H9 (cell line): ENCODE data around the gene RAB24. TPM values are rescaled to one million over a fixed set of nuclear protein-coding genes. Genes with fewer than 3 reads are reported as not detected.

Experiments
- DNase-seq: peaks from one replicate; pipeline ENCODE4 v3.0.0-alpha.2; 2017
- H2AFZ ChIP-seq: one replicate; pipeline ENCODE4 v1.6.1; 2013; ENCODE audit warnings: mild to moderate bottlenecking, low read length, control low read depth, moderate library complexity
- H2AK5ac ChIP-seq: 2 replicates; pipeline ENCODE4 v1.6.1; 2013; ENCODE audit warnings: low read length, control low read depth, mixed read lengths; ENCODE audit not compliant: insufficient read length
- H2BK120ac ChIP-seq: one replicate; pipeline ENCODE4 v1.6.1; 2013; ENCODE audit warnings: low read depth, mild to moderate bottlenecking, low read length, control low read depth, inconsistent platforms; ENCODE audit not compliant: poor library complexity, severe bottlenecking
- H2BK12ac ChIP-seq: 2 replicates; pipeline ENCODE4 v1.6.1; 2013; ENCODE audit warnings: low read length, control low read depth, mixed read lengths, low read depth; ENCODE audit not compliant: insufficient read length
- H2BK15ac ChIP-seq: 2 replicates; pipeline ENCODE4 v1.6.1; 2013; ENCODE audit warnings: low read depth, low read length, control low read depth
- H2BK20ac ChIP-seq: one replicate; pipeline ENCODE4 v1.6.1; 2013; ENCODE audit warnings: low read depth, mild to moderate bottlenecking, low read length, control low read depth, inconsistent platforms; ENCODE audit not compliant: poor library complexity, severe bottlenecking
- H2BK5ac ChIP-seq: 2 replicates; pipeline ENCODE4 v1.6.1; 2013; ENCODE audit warnings: low read length, control low read depth, mixed read lengths; ENCODE audit not compliant: insufficient read length
- H3K14ac ChIP-seq: 2 replicates; pipeline ENCODE4 v1.6.1; 2013; ENCODE audit warnings: low read length, control low read depth; ENCODE audit not compliant: insufficient read depth
- H3K18ac ChIP-seq: 2 replicates; pipeline ENCODE4 v1.6.1; 2013; ENCODE audit warnings: low read depth, mild to moderate bottlenecking, mixed read lengths, low read length, control low read depth; ENCODE audit not compliant: insufficient read length
- H3K23ac ChIP-seq: 2 replicates; pipeline ENCODE4 v1.6.1; 2013; ENCODE audit warnings: low read length, control low read depth, mixed read lengths, low read depth; ENCODE audit not compliant: insufficient read length
- H3K23me2 ChIP-seq: 2 replicates; pipeline ENCODE4 v1.6.1; 2013; ENCODE audit warnings: low read depth, mild to moderate bottlenecking, mixed read lengths, low read length, control low read depth; ENCODE audit not compliant: insufficient read length, poor library complexity, severe bottlenecking
- H3K27ac ChIP-seq: 2 replicates; pipeline ENCODE4 v1.5.1; 2013; ENCODE audit warnings: low read length, control low read depth, mixed read lengths, low read depth; ENCODE audit not compliant: insufficient read length
- H3K27me3 ChIP-seq: 2 replicates; pipeline ENCODE4 v1.6.1; 2013; ENCODE audit warnings: low read length, control low read depth, inconsistent platforms; ENCODE audit not compliant: insufficient read depth
- H3K4ac ChIP-seq: 2 replicates; pipeline ENCODE4 v1.6.1; 2013; ENCODE audit warnings: low read depth, mild to moderate bottlenecking, control low read depth, inconsistent platforms, low read length, moderate library complexity
- H3K4me1 ChIP-seq: 2 replicates; pipeline ENCODE4 v1.6.1; 2013; ENCODE audit warnings: low read length, control low read depth, inconsistent platforms; ENCODE audit not compliant: insufficient read depth
- H3K4me2 ChIP-seq: 2 replicates; pipeline ENCODE4 v1.6.1; 2013; ENCODE audit warnings: low read length, control low read depth, mixed read lengths; ENCODE audit not compliant: insufficient read length, insufficient read depth
- H3K56ac ChIP-seq: 2 replicates; pipeline ENCODE4 v1.6.1; 2013; ENCODE audit warnings: low read depth, mild to moderate bottlenecking, mixed read lengths, low read length, control low read depth; ENCODE audit not compliant: insufficient read length
- H3K79me1 ChIP-seq: 2 replicates; pipeline ENCODE4 v1.6.1; 2013; ENCODE audit warnings: low read depth, mild to moderate bottlenecking, moderate library complexity, low read length, control low read depth, inconsistent platforms; ENCODE audit not compliant: insufficient read depth, poor library complexity, severe bottlenecking
- H3K79me2 ChIP-seq: 2 replicates; pipeline ENCODE4 v1.6.1; 2013; ENCODE audit warnings: low read length, control low read depth, inconsistent platforms; ENCODE audit not compliant: insufficient read depth
- H3K9ac ChIP-seq: 2 replicates; pipeline ENCODE4 v1.6.1; 2013; ENCODE audit warnings: low read length, control low read depth, mixed read lengths; ENCODE audit not compliant: insufficient read length; ENCODE audit errors: extremely low read depth
- H3K9me3 ChIP-seq: one replicate; pipeline ENCODE4 v1.6.1; 2013; ENCODE audit warnings: low read depth, low read length, inconsistent platforms; ENCODE audit not compliant: control insufficient read depth
- H3T11ph ChIP-seq: one replicate; pipeline ENCODE4 v1.6.1; 2013; ENCODE audit warnings: mild to moderate bottlenecking, low read length, control low read depth, inconsistent platforms
- H4K20me1 ChIP-seq: one replicate; pipeline ENCODE4 v1.6.1; 2013; ENCODE audit not compliant: control insufficient read depth, insufficient read length, insufficient read depth
- H4K5ac ChIP-seq: 2 replicates; pipeline ENCODE4 v1.6.1; 2013; ENCODE audit warnings: low read depth, mild to moderate bottlenecking, mixed read lengths, low read length, control low read depth; ENCODE audit not compliant: insufficient read length
- H4K8ac ChIP-seq: replicated peaks from 2 replicates; pipeline ENCODE4 v1.6.1; 2013; ENCODE audit warnings: low read length, control low read depth, mixed read lengths, low read depth; ENCODE audit not compliant: insufficient read length
- H4K91ac ChIP-seq: 2 replicates; pipeline ENCODE4 v1.6.1; 2013; ENCODE audit warnings: low read depth, mild to moderate bottlenecking, moderate library complexity, mixed read lengths, low read length, control low read depth; ENCODE audit not compliant: insufficient read length
- H3K27ac Mint-ChIP-seq, 3 experiments: 2 replicates in 2 of 3; 3 replicates in 1 of 3; pipeline ENCODE4 v1.8.0; 2020 to 2021; ENCODE audit warnings: mixed read lengths in 3 of 3, mild to moderate bottlenecking in 1 of 3, moderate library complexity in 1 of 3
- H3K27me3 Mint-ChIP-seq: 2 replicates; pipeline ENCODE4 v1.8.0; 2021; ENCODE audit warnings: low read depth, mild to moderate bottlenecking, moderate library complexity, mixed read lengths
- H3K36me3 Mint-ChIP-seq, 3 experiments: 2 replicates in 2 of 3; 3 replicates in 1 of 3; pipeline ENCODE4 v1.8.0; 2020 to 2021; ENCODE audit warnings: low read depth in 3 of 3, mixed read lengths in 3 of 3; ENCODE audit not compliant: insufficient read depth in 1 of 3
- H3K4me1 Mint-ChIP-seq, 2 experiments: 2 replicates each; pipeline ENCODE4 v1.8.0; 2020; ENCODE audit warnings: mixed read lengths in 2 of 2
- H3K4me3 Mint-ChIP-seq, 2 experiments: 2 replicates in 1 of 2; 3 replicates in 1 of 2; pipeline ENCODE4 v1.8.0; 2020 to 2021; ENCODE audit warnings: mild to moderate bottlenecking in 2 of 2, mixed read lengths in 2 of 2, moderate library complexity in 1 of 2
- H3K9me3 Mint-ChIP-seq, 2 experiments: 2 replicates in 1 of 2; 3 replicates in 1 of 2; pipeline ENCODE4 v1.8.0; 2020; ENCODE audit warnings: mild to moderate bottlenecking in 2 of 2, mixed read lengths in 2 of 2, moderate library complexity in 1 of 2
- CTCF ChIP-seq: fragments of 200-600 bp; sonication (generic); conservative IDR thresholded peaks from 3 replicates; pipeline ENCODE4 v1.8.0; 2021; ENCODE audit warnings: antibody characterized with exemption, mild to moderate bottlenecking
- WGBS: extraction: QIAGEN DNeasy Blood & Tissue Kit; methylation state at CpG from one replicate; pipeline ENCODE4 v1.1.7; 2013; ENCODE audit warnings: missing lambda C conversion rate, low lambda C conversion rate, mixed read lengths; ENCODE audit not compliant: insufficient read length; ENCODE audit errors: extremely low coverage; 5-methylcytosine and 5-hydroxymethylcytosine counted together
- total RNA-seq: library from RNA; stranded (reverse); gene quantifications from 2 replicates; pipeline ENCODE4 v1.2.1, GENCODE V29; 2021

Gene RAB24
- total RNA-seq, 1 experiment from 2014 or later = 17.6 TPM

- H3T11ph ChIP-seq = no peak overlapping the region
- H4K8ac ChIP-seq = no peak overlapping the region
- no peaks in the 10 kb centered on the region for H4K20me1 ChIP-seq
- no peak overlapping the region for H4K5ac ChIP-seq
- no peak overlapping the region for H3K27ac Mint-ChIP-seq
- no peaks in the 10 kb centered on the region for H3K27me3 Mint-ChIP-seq
- peaks cover 17 to 19% of the 10 kb centered on the region in 2 experiments for H3K4me1 Mint-ChIP-seq
- no peak for TF ChIP-seq CTCF
- H2BK5ac ChIP-seq = no peak overlapping the region
- H2BK120ac ChIP-seq = no peak overlapping the region
- no peak overlapping the region for H2AFZ ChIP-seq
- H3K9ac ChIP-seq = no peak overlapping the region
- no peak overlapping the region for H2BK15ac ChIP-seq
- no peak overlapping the region for H2BK12ac ChIP-seq
- no peak for DNase-seq
- no peak overlapping the region for H2AK5ac ChIP-seq
- H3K27me3 ChIP-seq = no peaks in the 10 kb centered on the region
- no peaks in the 10 kb centered on the region for H3K9me3 ChIP-seq
- H3K79me2 ChIP-seq = peaks cover 19% of the 10 kb centered on the region
- H3K23ac ChIP-seq = no peak overlapping the region
- WGBS = no CpG with 5 or more reads among the region's 4 CpGs
- no peak overlapping the region for H3K4ac ChIP-seq
- peaks cover 4 to 32% (median 32%) of the 10 kb centered on the region in 3 experiments; a peak in 6 of 7 replicates for H3K36me3 Mint-ChIP-seq
- H3K56ac ChIP-seq = no peak overlapping the region
- H3K9me3 Mint-ChIP-seq = no peaks in the 10 kb centered on the region
- no peak overlapping the region for H2BK20ac ChIP-seq
- H4K91ac ChIP-seq = no peak overlapping the region
- no peak overlapping the region for H3K4me2 ChIP-seq
- H3K79me1 ChIP-seq = peaks cover 4% of the 10 kb centered on the region
- H3K14ac ChIP-seq = no peak overlapping the region
- H3K27ac ChIP-seq = no peak overlapping the region
- H3K18ac ChIP-seq = no peak overlapping the region
- no peak overlapping the region for H3K4me3 Mint-ChIP-seq
- H3K4me1 ChIP-seq = peaks cover 3% of the 10 kb centered on the region; the same call in 1 of the 2 replicates
- peaks cover 3% of the 10 kb centered on the region for H3K23me2 ChIP-seq
Measured at GRCh38 chr5:177346820-177347219, 43.3 kb upstream of the RAB24 start.
